Ovary (tissue), 9 donors: ENCODE measurements around the gene ABHD6. TPM values are rescaled to one million over a fixed set of nuclear protein-coding genes. Genes with fewer than 3 reads are reported as not detected.
"Not testable (repeated sequence)": the region's sequence is repeated elsewhere in the genome, so short reads cannot be mapped to it uniquely, and the experiment has no call there.

ENCODE experiments used
- DNase-seq, 5 donors: peaks; one replicate each; pipeline ENCODE4 v3.0.0-alpha.2; 2019 to 2020
- H3K27ac ChIP-seq, 2 donors: fragments of 200-600 bp; one replicate each; pipeline versions ENCODE4 v1.5.1 to v1.8.0; 2019 to 2022
- H3K27me3 ChIP-seq: fragments of 200-600 bp; one replicate; pipeline ENCODE4 v1.8.0; 2022
- H3K36me3 ChIP-seq: fragments of 200-600 bp; sonication (generic); one replicate; pipeline ENCODE4 v1.5.1; 2019
- H3K4me1 ChIP-seq: one replicate; pipeline ENCODE4 v1.8.1; 2013; ENCODE audit warnings: mild to moderate bottlenecking, moderate library complexity; ENCODE audit not compliant: insufficient read depth
- H3K4me3 ChIP-seq: fragments of 200-600 bp; sonication (generic); one replicate; pipeline ENCODE4 v1.5.1; 2017
- H3K9me3 ChIP-seq, 2 donors: fragments of 200-600 bp in 1 of 2; sonication (generic) in 1 of 2; one replicate each; pipeline versions ENCODE4 v1.5.1 to v1.8.1; 2013 to 2019; ENCODE audit warnings: mild to moderate bottlenecking in 1 of 2, moderate library complexity in 1 of 2
- CTCF ChIP-seq, 3 donors: fragments of 450-650 bp in 2 of 3; fragments of 200-600 bp in 1 of 3; IDR thresholded peaks; one replicate each; pipeline versions ENCODE4 v1.5.1 to v1.8.0; 2016 to 2022; ENCODE audit warnings: antibody characterized with exemption in 3 of 3, mild to moderate bottlenecking in 1 of 3
- EP300 ChIP-seq: sonication (generic); formaldehyde crosslinking; IDR thresholded peaks from one replicate; pipeline ENCODE4 v1.6.1; 2017; ENCODE audit warnings: antibody characterized with exemption
- POLR2A ChIP-seq: fragments of 450-650 bp; IDR thresholded peaks from one replicate; pipeline ENCODE4 v1.6.1; 2017; ENCODE audit warnings: antibody characterized with exemption, mild to moderate bottlenecking, moderate library complexity
- WGBS, 3 donors: extraction: QIAGEN DNeasy Blood & Tissue Kit in 1 of 3; methylation state at CpG; one replicate each; pipeline versions ENCODE4 v1.1.5 to v1.1.7; 2013 to 2017; 5-methylcytosine and 5-hydroxymethylcytosine counted together
- intact Hi-C, 4 donors: fragments of 100-400 bp; cut with DNase I; formaldehyde crosslinking; loops; one replicate each; pipeline versions ENCODE4 v1.11.0 to v1.15.1; 2022 to 2023
- polyA plus RNA-seq, 2 donors: library from polyadenylated mRNA; stranded (reverse); fragments of 200-250 nt in 1 of 2; fragments of 350-450 nt in 1 of 2; fragmentation: Illumina TruSeq in 1 of 2; extraction: RNeasy Lipid Tissue Mini Kit (QIAGEN cat#74804) in 1 of 2; gene quantifications; one replicate each; pipeline ENCODE4 v1.2.3, GENCODE V29; 2013 to 2014
- total RNA-seq, 7 donors: library from RNA; depleted of rRNA in 2 of 7; stranded (reverse); fragments of >200 nt in 2 of 7; fragmentation: NEBNext Ultra II Directional in 3 of 7; extraction: Animal tissue kit (Norgen Biotek cat#: 25700) in 3 of 7; gene quantifications; one replicate each; pipeline versions ENCODE4 v1.1.0 to v1.2.4, GENCODE V29; 2016 to 2023
- donor health status: DM: no; HTN: no; CAD: no; lungs with moderate emphysema.
- donor health status: DM: no; HTN: no; CAD: no.
- donor health status: Bipolar disorder and iron deficiency.
- donor health status: DM: yes; HTN: yes; CAD: no.
- donor health status: DM: no; HTN: no; CAD: no.
- donor health status: DM: yes; HTN: yes; CAD: no.

ABHD6 gene
- total and polyA plus RNA-seq, 9 donors = 4.8 to 36.6 (median 10.5) TPM

GRCh38 chr3:58242340-58242739, 4.7 kb downstream of the ABHD6 start:
- Histone ChIP-seq H3K4me1 (peaks cover 3% of the 10 kb centered on the region), H3K27me3 (no peaks in the 10 kb centered on the region), H3K36me3 (no peaks in the 10 kb centered on the region), H3K27ac (no peak overlapping the region), H3K4me3 (no peak overlapping the region), H3K9me3 (no peaks in the 10 kb centered on the region)
- intact Hi-C loops = no loop called here
- TF ChIP-seq EP300 (no peak), CTCF (IDR thresholded peaks at IDR 0.05) (no peak), POLR2A (no peak)
- no peak for DNase-seq
- WGBS, 3 donors = 45 to 54% (median 54%) methylated on average over 1 of the region's 1 CpG

GRCh38 chr3:58242860-58243259, 5.3 kb downstream of the ABHD6 start:
- H3K27ac ChIP-seq, H3K36me3 ChIP-seq, H3K27me3 ChIP-seq, H3K4me3 ChIP-seq, H3K4me1 ChIP-seq, H3K9me3 ChIP-seq, DNase-seq, intact Hi-C loops: not testable (repeated sequence)
- WGBS, 3 donors = 67 to 81% (median 73%) methylated on average over 4 of the region's 4 CpGs

- Histone ChIP-seq H3K4me3 (no peak overlapping the region), H3K27me3 (no peaks in the 10 kb centered on the region), H3K4me1 (peaks cover 3% of the 10 kb centered on the region), H3K9me3 (no peaks in the 10 kb centered on the region), H3K27ac (no peak overlapping the region), H3K36me3 (no peaks in the 10 kb centered on the region)
- intact Hi-C loops = no loop called here
- no peak for DNase-seq
- 77 to 84% (median 81%) methylated on average over 6 of the region's 6 CpGs for WGBS, 3 donors
- TF ChIP-seq POLR2A = no peak
- TF ChIP-seq CTCF (IDR thresholded peaks at IDR 0.05) = no peak
- no peak for TF ChIP-seq EP300
These were observed 6.5 kb downstream of the ABHD6 start for GRCh38 chr3:58243976-58244585.

GRCh38 chr3:58246148-58247047, 8.8 kb downstream of the ABHD6 start:
- TF ChIP-seq EP300 = no peak
- no peak for TF ChIP-seq CTCF (IDR thresholded peaks at IDR 0.05)
- TF ChIP-seq POLR2A = no peak
- Histone ChIP-seq H3K27me3 (no peaks in the 10 kb centered on the region), H3K4me3 (no peak overlapping the region), H3K36me3 (no peaks in the 10 kb centered on the region), H3K9me3 (no peaks in the 10 kb centered on the region), H3K27ac (no peak overlapping the region), H3K4me1 (peaks cover 5% of the 10 kb centered on the region)
- no peak for DNase-seq
- 82 to 85% (median 84%) methylated on average over 8 of the region's 8 CpGs for WGBS, 3 donors
- intact Hi-C loops = no loop called here
